GDM1 (cell line): ENCODE measurements around the gene GIMAP4.
"Not testable (repeated sequence)": the region's sequence is repeated elsewhere in the genome, so short reads cannot be mapped to it uniquely, and the experiment has no call there.

ENCODE experiments used
- DNase-seq: peaks from one replicate; lab custom pipeline; 2025; lab: John Stamatoyannopoulos, UW

GIMAP4 gene

DNA sequence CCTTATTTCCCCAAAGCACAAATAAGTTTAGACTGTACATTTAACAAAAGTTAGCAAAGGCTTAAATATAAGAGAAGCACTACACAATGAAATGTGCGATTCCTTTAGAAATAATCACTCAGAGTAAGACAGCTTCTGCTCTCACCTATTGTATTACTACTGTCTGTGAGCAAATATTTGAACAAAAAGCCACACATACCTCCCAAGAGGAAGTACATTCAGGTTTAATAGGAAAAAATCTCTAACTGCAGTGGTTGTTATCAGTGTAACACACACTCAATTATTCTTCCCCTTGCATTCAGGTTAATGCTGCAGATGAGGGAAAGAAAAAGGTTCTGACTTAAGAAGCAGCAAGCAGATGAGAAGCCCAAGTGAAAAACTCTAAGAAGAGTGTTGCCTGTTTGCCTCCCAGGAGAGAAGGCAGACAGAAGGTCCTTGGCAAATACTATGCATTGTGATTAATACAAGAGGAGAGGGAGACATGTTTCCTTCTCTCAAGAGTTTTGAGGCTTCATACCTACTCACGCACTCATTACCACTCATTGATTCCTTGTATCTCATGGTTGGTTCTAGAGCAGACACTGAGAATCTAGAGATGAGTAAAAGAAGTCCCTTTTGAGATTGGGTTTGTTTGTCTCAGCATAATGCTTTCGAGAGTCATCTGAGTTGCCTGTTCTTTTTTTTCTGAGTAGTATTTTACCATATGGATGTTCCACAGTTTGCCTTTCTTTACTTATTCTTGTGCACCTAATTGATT lies 13.6 kb downstream of the GIMAP4 start:
- no peak for DNase-seq

GRCh38 chr7:150585199-150585598 lies 18.0 kb downstream of the GIMAP4 start:
- no peak for DNase-seq

GRCh38 chr7:150586068-150586784 lies 19.0 kb downstream of the GIMAP4 start:
- peak; percentile 55 for DNase-seq

GRCh38 chr7:150586785-150587152 lies 19.6 kb downstream of the GIMAP4 start:
- DNase-seq, result no peak

DNA sequence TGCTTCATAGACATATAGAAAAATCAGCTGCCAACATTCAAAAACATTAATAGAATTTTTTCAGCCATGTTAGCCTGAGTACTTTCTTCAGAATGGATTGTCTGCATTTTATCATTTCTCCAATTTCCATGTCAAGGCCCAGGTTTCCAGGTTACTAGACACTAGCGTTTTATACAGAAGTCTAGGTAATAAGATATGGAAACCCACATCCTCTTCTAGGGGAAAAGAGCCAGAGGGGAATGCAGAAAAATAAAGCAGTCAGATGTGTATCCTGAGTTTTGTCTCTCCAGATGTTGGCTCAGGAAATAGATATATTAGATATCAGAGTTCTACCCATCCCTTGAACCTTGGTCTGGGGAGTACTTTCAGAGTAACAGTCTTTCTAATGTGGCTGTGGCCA lies 20.4 kb downstream of the GIMAP4 start:
- DNase-seq, result no peak

DNA sequence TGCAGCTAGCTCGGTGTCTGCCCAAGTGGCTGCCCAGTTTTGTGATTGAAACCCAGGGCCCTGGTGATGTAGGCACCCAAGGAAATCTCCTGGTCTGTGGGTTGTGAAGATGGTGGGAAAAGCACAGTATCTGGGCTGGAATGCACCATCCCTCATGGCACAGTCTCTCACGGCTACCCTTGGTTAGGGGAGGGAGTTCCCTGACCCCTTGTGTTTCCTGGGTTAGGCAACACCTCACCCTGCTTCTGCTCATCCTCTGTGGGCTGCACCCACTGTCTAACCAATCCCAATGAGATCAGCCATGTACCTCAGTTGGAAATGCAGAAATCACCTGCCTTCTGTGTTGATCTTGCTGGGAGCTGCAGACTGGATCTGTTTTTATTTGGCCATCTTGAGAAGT lies 27.6 kb downstream of the GIMAP4 start:
- no peak for DNase-seq

GRCh38 chr7:150595361-150595760 lies 28.2 kb downstream of the GIMAP4 start:
- no peak for DNase-seq

GRCh38 chr7:150603600-150603999 lies 36.4 kb downstream of the GIMAP4 start:
- not testable (repeated sequence) for DNase-seq

GRCh38 chr7:150610233-150610632 lies 43.0 kb downstream of the GIMAP4 start:
- no peak for DNase-seq

DNA sequence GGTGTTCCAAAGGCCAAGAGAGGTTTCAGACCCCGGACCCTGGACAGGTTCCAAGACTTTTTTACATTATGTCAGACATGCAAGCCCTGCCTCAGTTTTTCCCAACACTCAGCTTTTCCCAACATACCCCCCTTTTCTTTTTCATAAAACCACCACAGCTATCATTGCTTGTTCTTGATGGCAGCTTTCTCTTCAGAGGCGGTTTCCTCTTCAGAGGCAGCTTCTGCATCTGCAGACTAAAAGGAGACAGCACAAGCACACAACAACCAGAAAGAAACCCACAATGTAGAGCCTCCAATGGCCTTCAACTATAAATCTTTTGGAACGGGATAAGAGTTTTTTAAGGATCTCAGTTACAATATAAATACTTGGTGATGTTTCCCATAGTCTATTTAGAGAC lies 45.7 kb downstream of the GIMAP4 start:
- DNase-seq, result no peak

DNA sequence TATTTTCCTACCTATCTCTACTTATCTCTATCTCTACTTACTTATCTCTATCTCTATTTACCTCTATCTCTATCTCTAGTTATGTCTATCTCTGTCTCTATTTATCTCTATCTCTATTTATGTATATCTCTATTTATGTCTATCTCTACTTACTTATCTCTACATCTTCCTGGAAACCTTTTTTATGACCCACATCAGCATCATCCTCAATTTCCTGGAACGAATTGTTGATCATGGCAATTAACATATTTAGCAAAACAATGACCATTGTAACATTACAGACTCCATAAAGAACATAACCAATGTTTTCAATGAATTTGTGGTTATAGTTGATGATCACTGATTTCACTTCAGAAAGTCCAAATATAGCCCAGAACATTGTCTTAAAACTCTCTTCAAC lies 46.7 kb downstream of the GIMAP4 start:
- no peak for DNase-seq

DNA sequence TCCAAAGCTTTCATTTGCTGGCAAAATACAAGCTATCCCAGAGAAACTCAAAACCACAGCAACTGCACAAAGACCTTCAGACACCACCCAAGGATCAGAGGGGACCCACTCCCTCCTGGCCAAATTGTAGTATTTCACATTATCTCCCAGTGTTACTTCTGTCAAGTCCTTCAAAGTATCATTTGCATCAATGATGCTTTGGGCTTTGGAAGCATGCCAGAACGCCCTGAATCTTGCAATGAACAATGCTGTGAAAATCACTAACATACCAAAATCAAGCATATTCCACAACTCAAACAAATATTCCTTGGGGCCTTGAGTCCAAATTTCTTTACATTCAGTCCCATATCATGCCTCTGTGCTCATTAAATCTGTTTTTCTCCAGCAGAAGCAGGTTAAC lies 47.2 kb downstream of the GIMAP4 start:
- not testable (repeated sequence) for DNase-seq

DNA sequence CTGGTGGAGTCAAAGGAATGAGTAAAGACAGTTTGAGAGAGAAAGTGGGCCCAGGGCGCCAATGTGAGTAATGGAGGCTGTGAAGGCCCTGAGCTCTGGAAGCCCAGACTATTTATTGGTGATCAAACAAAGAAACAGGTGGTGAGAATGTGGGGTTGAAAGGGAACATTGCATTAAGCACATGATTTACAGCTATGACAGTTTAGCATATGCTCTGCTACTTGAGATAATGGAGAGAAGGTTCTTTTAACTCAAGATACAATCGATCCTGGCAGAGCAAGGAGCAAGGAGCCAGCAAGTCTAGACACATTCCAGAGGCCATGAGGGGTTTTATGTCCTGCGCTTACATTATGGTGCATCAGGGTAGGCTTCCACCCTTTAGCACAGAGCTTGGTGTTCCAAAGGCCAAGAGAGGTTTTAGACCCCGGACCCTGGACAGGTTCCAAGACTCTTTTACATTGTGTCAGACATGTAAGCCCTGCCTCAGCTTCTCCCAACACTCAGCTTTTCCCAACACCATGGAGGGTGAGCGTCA lies 48.1 kb downstream of the GIMAP4 start:
- not testable (repeated sequence) for DNase-seq

GRCh38 chr7:150620061-150620460 lies 52.9 kb downstream of the GIMAP4 start:
- DNase-seq, result no peak

- DNase-seq, result no peak
Observed at GRCh38 chr7:150620617-150621371, 53.6 kb downstream of the GIMAP4 start.

DNA sequence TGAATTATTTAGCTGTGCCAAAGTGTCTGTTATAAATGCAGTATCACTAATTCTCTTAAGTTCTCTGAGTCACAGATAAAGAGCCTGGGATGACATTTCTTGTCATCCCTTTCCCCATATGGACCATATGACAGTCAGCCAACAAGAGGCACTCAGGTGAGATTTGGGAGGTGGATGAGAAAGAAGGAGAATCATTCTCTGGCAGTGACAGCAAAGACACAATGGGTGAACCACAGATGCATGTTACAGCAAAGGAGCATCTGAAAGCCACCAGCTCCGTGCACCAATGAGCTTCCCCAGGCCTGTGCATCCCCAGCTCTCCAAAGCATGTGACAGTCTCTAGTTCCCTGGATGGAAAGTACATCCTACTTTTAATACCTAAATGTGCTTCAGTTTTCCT lies 54.2 kb downstream of the GIMAP4 start:
- DNase-seq, result no peak
